Adrenal gland (tissue), 12 donors: Measurements from ENCODE around the gene ELL. TPM values are rescaled to one million over a fixed set of nuclear protein-coding genes. Genes with fewer than 3 reads are reported as not detected.

Source experiments
- DNase-seq, 7 donors: peaks; one replicate each; pipeline ENCODE4 v3.0.0-alpha.2; 2019 to 2020
- H3K27ac ChIP-seq, 5 donors: fragments of 200-600 bp; sonication (generic) in 4 of 5; 1 replicate in 3 of 5; 2 replicates in 2 of 5; pipeline versions ENCODE4 v1.5.1 to v1.8.0; 2016 to 2020; ENCODE audit warnings: mild to moderate bottlenecking in 1 of 5
- H3K27me3 ChIP-seq: fragments of 200-600 bp; 2 replicates; pipeline ENCODE4 v1.8.0; 2021
- H3K36me3 ChIP-seq, 2 donors: fragments of 200-600 bp; replicated peaks in 1 of 2; 1 replicate in 1 of 2; 2 replicates in 1 of 2; pipeline versions ENCODE4 v1.5.1 to v1.8.0; 2018 to 2022
- H3K4me1 ChIP-seq, 2 donors: fragments of 200-600 bp; replicated peaks in 1 of 2; 1 replicate in 1 of 2; 2 replicates in 1 of 2; pipeline versions ENCODE4 v1.5.1 to v1.8.0; 2018 to 2021
- H3K4me3 ChIP-seq, 4 donors: fragments of 200-600 bp; sonication (generic) in 3 of 4; one replicate each; pipeline ENCODE4 v1.5.1; 2016 to 2018
- H3K9me3 ChIP-seq, 3 donors: fragments of 200-600 bp; sonication (generic) in 1 of 3; replicated peaks in 1 of 3; 1 replicate in 2 of 3; 2 replicates in 1 of 3; pipeline versions ENCODE4 v1.5.1 to v1.8.0; 2016 to 2021
- CTCF ChIP-seq, 6 experiments: fragments of 450-650 bp in 4 of 6; fragments of 200-600 bp in 2 of 6; sonication (generic) in 1 of 6; IDR thresholded peaks; 1 replicate in 5 of 6; 2 replicates in 1 of 6; pipeline versions ENCODE4 v1.5.1 to v1.8.0; 2016 to 2021; ENCODE audit warnings: antibody characterized with exemption in 6 of 6, mild to moderate bottlenecking in 2 of 6, moderate library complexity in 1 of 6
- POLR2A ChIP-seq, 2 donors: fragments of 450-650 bp; IDR thresholded peaks; one replicate each; pipeline ENCODE4 v1.6.1; 2017; ENCODE audit warnings: antibody characterized with exemption in 2 of 2, mild to moderate bottlenecking in 2 of 2, moderate library complexity in 1 of 2
- WGBS, 4 donors: extraction: QIAGEN DNeasy Blood & Tissue Kit in 2 of 4; methylation state at CpG; one replicate each; pipeline versions ENCODE4 v1.1.5 to v1.1.7; 2013 to 2017; 5-methylcytosine and 5-hydroxymethylcytosine counted together
- intact Hi-C, 2 donors: fragments of 100-400 bp; cut with DNase I; formaldehyde crosslinking; loops; one replicate each; pipeline versions ENCODE4 v1.14.1 to v1.15.0; 2022 to 2023
- polyA plus RNA-seq, 3 donors: library from polyadenylated mRNA; stranded (reverse); fragments of 200-250 nt in 2 of 3; fragments of 350-450 nt in 1 of 3; fragmentation: Illumina TruSeq in 1 of 3; extraction: RNeasy Lipid Tissue Mini Kit (QIAGEN cat#74804) in 1 of 3; gene quantifications; one replicate each; pipeline ENCODE4 v1.2.3, GENCODE V29; 2013 to 2014
- total RNA-seq, 9 donors: library from RNA; depleted of rRNA in 4 of 9; stranded (reverse); fragments of >200 nt in 4 of 9; fragments of 120-200 nt in 1 of 9; fragmentation: NEBNext Ultra II Directional in 1 of 9; extraction: Animal tissue kit (Norgen Biotek cat#: 25700) in 1 of 9; gene quantifications; one replicate each; pipeline versions ENCODE4 v1.1.0 to v1.2.4, GENCODE V29; 2013 to 2023
- donor health status: healthy with polysubstance abuse.
- donor health status: Bipolar disorder and iron deficiency.
- donor health status: DM: yes; HTN: yes; CAD: no.
- donor health status: DM: no; HTN: no; CAD: no.
- donor health status: DM: no; HTN: no; CAD: no.
- donor health status: DM: yes; HTN: yes; CAD: no.

Gene ELL
- total and polyA plus RNA-seq, 12 donors = 1.8 to 28.3 (median 13.8) TPM

- no peak overlapping the region for H3K4me3 ChIP-seq
- H3K27ac ChIP-seq = no peak overlapping the region
- peaks cover 0 to 70% of the 10 kb centered on the region in 2 donors for H3K36me3 ChIP-seq
- no peak for DNase-seq
- peaks cover 0 to 3% of the 10 kb centered on the region in 2 donors for H3K4me1 ChIP-seq
- no peaks in the 10 kb centered on the region for H3K27me3 ChIP-seq
- intact Hi-C loops = loop anchor here in 1 of 2 donors (10.0 kb wide), 1 partner anchor 229 kb away; no protein-coding TSS in a partner anchor
- H3K9me3 ChIP-seq = no peaks in the 10 kb centered on the region
- 80 to 95% (median 91%) methylated on average over 11 to 34 of the region's 34 CpGs for WGBS, 4 donors
- TF ChIP-seq CTCF (IDR thresholded peaks at IDR 0.05) = no peak
- no peak for TF ChIP-seq POLR2A (IDR thresholded peaks at IDR 0.05)
Measured at GRCh38 chr19:18446145-18446810, 75.6 kb downstream of the ELL start.

GRCh38 chr19:18445262-18445948 lies 76.5 kb downstream of the ELL start:
- Histone ChIP-seq H3K27ac (no peak overlapping the region), H3K9me3 (no peaks in the 10 kb centered on the region), H3K4me1 (no peaks in the 10 kb centered on the region), H3K27me3 (no peaks in the 10 kb centered on the region), H3K36me3 (peaks cover 0 to 62% of the 10 kb centered on the region in 2 donors), H3K4me3 (no peak overlapping the region)
- TF ChIP-seq POLR2A (IDR thresholded peaks at IDR 0.05) (no peak), CTCF (IDR thresholded peaks at IDR 0.05) (no peak)
- WGBS, 4 donors = 76 to 88% (median 84%) methylated on average over 7 to 15 of the region's 15 CpGs
- DNase-seq = no peak
- intact Hi-C loops = loop anchor here in 1 of 2 donors (10.0 kb wide), 1 partner anchor 229 kb away; no protein-coding TSS in a partner anchor

GRCh38 chr19:18444513-18444912 lies 77.4 kb downstream of the ELL start:
- H3K36me3 ChIP-seq = peaks cover 0 to 53% of the 10 kb centered on the region in 2 donors
- no peaks in the 10 kb centered on the region for H3K9me3 ChIP-seq
- no peak for TF ChIP-seq CTCF (IDR thresholded peaks at IDR 0.05)
- no peak for TF ChIP-seq POLR2A (IDR thresholded peaks at IDR 0.05)
- no peak overlapping the region for H3K27ac ChIP-seq
- no peaks in the 10 kb centered on the region for H3K27me3 ChIP-seq
- no peak overlapping the region for H3K4me3 ChIP-seq
- H3K4me1 ChIP-seq = peaks cover under 1 to 3% of the 10 kb centered on the region in 2 donors
- intact Hi-C loops = loop anchor here in 1 of 2 donors (10.0 kb wide), 1 partner anchor 230 kb away; no protein-coding TSS in a partner anchor
- no peak for DNase-seq
- 88 to 93% (median 90%) methylated on average over 8 to 19 of the region's 19 CpGs for WGBS, 4 donors

GRCh38 chr19:18443831-18444230 lies 78.0 kb downstream of the ELL start:
- H3K4me1 ChIP-seq = peaks cover 7 to 10% of the 10 kb centered on the region in 2 donors
- peaks cover 0 to 46% of the 10 kb centered on the region in 2 donors for H3K36me3 ChIP-seq
- no peak for DNase-seq
- no peak overlapping the region for H3K27ac ChIP-seq
- no peak overlapping the region for H3K4me3 ChIP-seq
- WGBS, 4 donors = 84 to 90% (median 87%) methylated on average over 11 of the region's 11 CpGs
- no peaks in the 10 kb centered on the region for H3K27me3 ChIP-seq
- intact Hi-C loops = loop anchor here in 1 of 2 donors (10.0 kb wide), 1 partner anchor 231 kb away; no protein-coding TSS in a partner anchor
- no peaks in the 10 kb centered on the region for H3K9me3 ChIP-seq
- TF ChIP-seq CTCF (IDR thresholded peaks at IDR 0.05) (no peak), POLR2A (IDR thresholded peaks at IDR 0.05) (no peak)
